T-helper 2 cell treated with Interferon-gamma antibody and Interleukin-4, amounts not matched to agents 5 μg/mL and 100 μg/mL, for 36 hours (primary cell): ENCODE data around the gene FAM169A.
"Not testable (repeated sequence)": the region's sequence is repeated elsewhere in the genome, so short reads cannot be mapped to it uniquely, and the experiment has no call there.

ENCODE experiments used
- DNase-seq: peaks from one replicate; pipeline ENCODE4 v3.0.0; 2021; ENCODE audit warnings: low spot score
- H3K27ac Mint-ChIP-seq: one replicate; pipeline ENCODE4 v1.8.0; 2021; ENCODE audit warnings: mild to moderate bottlenecking, mixed read lengths
- H3K27me3 Mint-ChIP-seq: one replicate; pipeline ENCODE4 v1.8.0; 2021; ENCODE audit warnings: low read depth, mixed read lengths
- H3K36me3 Mint-ChIP-seq: one replicate; pipeline ENCODE4 v1.8.0; 2021; ENCODE audit warnings: low read depth, mixed read lengths
- H3K4me1 Mint-ChIP-seq: one replicate; pipeline ENCODE4 v1.8.0; 2021; ENCODE audit warnings: low read depth, mixed read lengths
- H3K4me3 Mint-ChIP-seq: one replicate; pipeline ENCODE4 v1.8.0; 2022; ENCODE audit warnings: mild to moderate bottlenecking, moderate library complexity, mixed read lengths
- H3K9me3 Mint-ChIP-seq: one replicate; pipeline ENCODE4 v1.8.0; 2021; ENCODE audit warnings: mixed read lengths

Gene FAM169A

DNA sequence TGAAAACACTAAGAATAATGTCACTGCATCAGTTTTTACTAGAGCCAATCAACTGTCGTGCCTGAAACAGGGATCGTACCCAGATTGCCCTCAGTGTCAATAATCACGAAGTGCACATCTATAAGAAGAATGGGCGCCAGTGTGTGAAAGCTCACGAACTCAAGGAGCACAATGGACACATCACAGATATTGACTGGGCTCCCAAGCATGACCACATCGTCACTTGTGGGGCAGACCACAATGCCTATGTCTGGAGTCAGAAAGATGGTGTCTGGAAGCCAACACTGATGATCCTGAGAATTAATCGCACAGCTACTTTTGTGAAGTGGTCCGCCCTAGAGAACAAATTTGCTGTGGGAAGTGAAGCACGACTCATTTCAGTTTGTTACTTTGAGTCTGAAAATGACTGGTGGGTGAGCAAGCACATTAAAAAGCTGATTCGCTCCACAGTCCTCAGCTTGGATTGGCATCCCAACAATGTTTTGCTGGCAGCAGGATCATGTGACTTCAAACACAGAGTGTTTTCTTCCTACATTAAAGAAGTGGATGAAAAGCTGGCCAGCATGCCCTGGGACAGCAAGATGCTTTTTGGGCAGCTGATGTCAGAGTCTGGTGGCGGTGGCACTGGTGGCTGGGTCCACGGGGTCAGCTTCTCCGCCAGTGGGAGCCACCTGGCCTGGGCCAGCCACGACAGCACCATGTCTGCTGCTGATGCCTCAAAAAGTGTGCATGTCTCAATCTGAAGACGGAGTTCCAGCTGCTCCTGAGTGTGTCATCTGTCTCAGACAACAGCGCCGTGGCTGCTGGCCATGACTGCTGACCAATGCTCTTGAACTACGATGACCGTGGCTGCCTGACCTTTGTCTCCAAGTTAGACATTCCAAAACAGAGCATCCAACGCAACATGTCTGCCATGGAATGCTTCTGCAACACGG, 66.9 kb downstream of the FAM169A start:
- no peak overlapping the region for H3K4me3 Mint-ChIP-seq
- no peaks in the 10 kb centered on the region for H3K27me3 Mint-ChIP-seq
- no peaks in the 10 kb centered on the region for H3K4me1 Mint-ChIP-seq
- no peak overlapping the region for H3K27ac Mint-ChIP-seq
- no peaks in the 10 kb centered on the region for H3K36me3 Mint-ChIP-seq
- H3K9me3 Mint-ChIP-seq = no peaks in the 10 kb centered on the region
- no peak for DNase-seq

DNA sequence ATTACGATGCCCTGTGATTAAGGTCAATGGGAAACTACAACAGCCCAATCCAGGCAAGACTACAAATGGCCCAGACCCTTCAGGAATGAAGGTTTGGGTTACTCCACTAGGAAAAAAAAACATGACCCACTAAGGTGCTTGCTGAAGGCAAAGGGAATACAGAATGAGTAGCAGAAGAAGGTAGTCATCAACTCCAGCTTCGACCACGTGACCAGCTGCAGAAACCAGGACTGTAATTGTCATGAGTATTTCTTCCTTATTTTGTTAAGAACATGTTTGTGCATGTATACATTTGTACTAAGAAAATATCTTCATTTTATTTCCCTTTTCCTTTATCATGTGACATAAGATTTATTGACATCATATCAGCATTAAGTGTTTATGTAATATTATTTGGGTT, 74.5 kb downstream of the FAM169A start:
- H3K9me3 Mint-ChIP-seq, H3K27me3 Mint-ChIP-seq, H3K27ac Mint-ChIP-seq, H3K4me1 Mint-ChIP-seq, H3K36me3 Mint-ChIP-seq, DNase-seq, H3K4me3 Mint-ChIP-seq: not testable (repeated sequence)

DNA sequence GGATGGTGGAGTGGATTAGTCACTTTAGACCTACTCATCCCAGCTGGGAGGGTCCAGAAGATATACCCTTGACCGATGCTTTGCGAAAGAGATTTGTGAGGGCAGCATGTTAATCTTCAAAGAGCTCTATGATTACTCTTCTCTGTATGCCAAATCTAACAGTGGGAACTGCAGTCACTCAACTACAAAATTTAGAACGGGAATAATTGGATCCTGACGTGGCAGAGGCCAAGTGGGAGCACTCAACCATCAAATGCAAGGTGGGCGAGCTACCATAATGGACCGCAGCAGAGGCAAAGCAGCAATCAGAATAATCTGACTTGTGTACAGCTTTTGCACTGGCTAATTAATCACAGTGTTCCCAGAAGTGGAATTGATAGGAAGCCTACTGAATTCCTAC, 78.8 kb downstream of the FAM169A start:
- Mint-ChIP-seq H3K9me3 (no peaks in the 10 kb centered on the region), H3K36me3 (no peaks in the 10 kb centered on the region), H3K4me3 (no peak overlapping the region), H3K4me1 (no peaks in the 10 kb centered on the region), H3K27me3 (no peaks in the 10 kb centered on the region), H3K27ac (no peak overlapping the region)
- no peak for DNase-seq

DNA sequence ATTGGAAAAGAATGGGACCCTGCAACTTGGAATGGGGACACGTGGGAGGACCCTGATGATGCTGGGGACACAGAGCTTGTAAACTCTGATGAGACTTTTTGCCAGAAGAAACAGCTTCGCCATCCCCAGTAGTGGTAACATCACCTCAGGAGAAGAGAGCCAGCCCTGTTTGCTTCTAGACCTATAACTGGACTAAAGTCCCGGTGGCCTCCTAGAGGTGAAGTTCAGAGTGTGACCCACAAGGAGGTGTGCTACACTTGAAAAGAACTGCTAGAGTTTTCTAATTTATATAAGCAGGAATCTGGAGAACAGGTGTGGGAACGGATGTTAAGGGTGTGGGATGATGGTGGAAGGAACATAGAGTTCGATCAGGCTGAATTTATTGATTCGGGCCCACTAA, 79.3 kb downstream of the FAM169A start:
- no peaks in the 10 kb centered on the region for H3K27me3 Mint-ChIP-seq
- H3K36me3 Mint-ChIP-seq = no peaks in the 10 kb centered on the region
- no peak overlapping the region for H3K4me3 Mint-ChIP-seq
- H3K4me1 Mint-ChIP-seq = no peaks in the 10 kb centered on the region
- no peaks in the 10 kb centered on the region for H3K9me3 Mint-ChIP-seq
- no peak overlapping the region for H3K27ac Mint-ChIP-seq
- no peak for DNase-seq

DNA sequence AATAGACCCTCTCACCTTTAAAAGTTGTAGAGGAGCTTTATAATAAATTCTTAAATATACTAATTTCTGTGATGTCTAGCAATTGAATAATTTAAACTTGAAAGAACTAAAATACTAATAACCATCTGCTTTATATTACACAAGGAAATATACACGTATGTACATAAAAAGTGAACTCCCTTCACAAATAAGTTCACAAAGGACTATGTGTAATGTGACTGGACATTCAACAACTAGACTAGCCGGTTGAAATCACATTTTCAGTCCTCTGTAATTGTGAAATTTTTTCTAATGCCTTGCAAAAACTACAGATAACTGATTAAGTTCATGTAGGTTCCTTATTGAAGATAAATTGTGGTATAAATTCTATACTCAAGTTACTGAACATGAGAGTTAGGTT, 87.6 kb downstream of the FAM169A start:
- no peak overlapping the region for H3K4me3 Mint-ChIP-seq
- H3K36me3 Mint-ChIP-seq = peaks cover 10% of the 10 kb centered on the region
- no peaks in the 10 kb centered on the region for H3K27me3 Mint-ChIP-seq
- H3K27ac Mint-ChIP-seq = no peak overlapping the region
- no peaks in the 10 kb centered on the region for H3K9me3 Mint-ChIP-seq
- no peaks in the 10 kb centered on the region for H3K4me1 Mint-ChIP-seq
- no peak for DNase-seq

DNA sequence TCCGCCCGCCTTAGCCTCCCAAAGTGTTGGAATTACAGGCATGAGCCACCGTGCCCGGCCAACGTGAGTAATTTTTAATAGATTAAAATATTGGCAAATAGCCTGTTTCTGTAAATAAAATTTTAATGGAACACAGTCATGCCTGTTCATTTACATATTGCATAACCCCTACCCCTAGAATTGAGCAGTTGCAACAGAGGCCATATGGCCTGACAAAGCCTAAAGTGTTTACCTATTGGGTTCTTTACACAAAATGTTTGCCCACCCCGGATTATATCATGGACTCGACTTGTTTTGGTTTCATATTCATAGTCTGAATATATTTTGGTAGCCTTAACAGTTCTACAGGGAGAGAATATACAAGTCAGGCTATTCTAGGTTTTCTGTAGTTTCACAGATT, 93.8 kb downstream of the FAM169A start:
- Mint-ChIP-seq H3K27me3 (no peaks in the 10 kb centered on the region), H3K4me1 (peaks cover 9% of the 10 kb centered on the region), H3K36me3 (peaks cover 42% of the 10 kb centered on the region), H3K4me3 (no peak overlapping the region), H3K9me3 (no peaks in the 10 kb centered on the region), H3K27ac (no peak overlapping the region)
- DNase-seq = no peak

DNA sequence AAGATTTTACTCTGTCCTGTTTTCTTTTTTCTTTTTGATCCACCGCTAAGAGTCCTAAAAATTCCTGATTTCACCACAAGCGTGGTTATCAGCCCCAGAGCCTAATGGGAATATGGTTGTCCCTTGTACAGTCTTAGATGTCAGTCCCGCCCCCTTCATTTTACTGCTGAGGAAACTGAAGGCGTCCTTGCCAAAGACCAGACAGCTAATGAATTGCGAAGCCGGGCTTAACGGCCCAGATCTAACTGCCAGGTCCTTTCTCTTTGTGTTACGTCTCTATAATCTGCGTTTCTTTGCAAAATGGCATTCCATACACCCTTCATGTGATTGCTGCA, 98.6 kb downstream of the FAM169A start:
- H3K4me1 Mint-ChIP-seq = peaks cover 11% of the 10 kb centered on the region
- DNase-seq = no peak
- H3K4me3 Mint-ChIP-seq = peak overlapping the region; percentile 100
- peaks cover 27% of the 10 kb centered on the region for H3K36me3 Mint-ChIP-seq
- no peaks in the 10 kb centered on the region for H3K9me3 Mint-ChIP-seq
- peak overlapping the region; percentile 98 for H3K27ac Mint-ChIP-seq
- no peaks in the 10 kb centered on the region for H3K27me3 Mint-ChIP-seq

DNA sequence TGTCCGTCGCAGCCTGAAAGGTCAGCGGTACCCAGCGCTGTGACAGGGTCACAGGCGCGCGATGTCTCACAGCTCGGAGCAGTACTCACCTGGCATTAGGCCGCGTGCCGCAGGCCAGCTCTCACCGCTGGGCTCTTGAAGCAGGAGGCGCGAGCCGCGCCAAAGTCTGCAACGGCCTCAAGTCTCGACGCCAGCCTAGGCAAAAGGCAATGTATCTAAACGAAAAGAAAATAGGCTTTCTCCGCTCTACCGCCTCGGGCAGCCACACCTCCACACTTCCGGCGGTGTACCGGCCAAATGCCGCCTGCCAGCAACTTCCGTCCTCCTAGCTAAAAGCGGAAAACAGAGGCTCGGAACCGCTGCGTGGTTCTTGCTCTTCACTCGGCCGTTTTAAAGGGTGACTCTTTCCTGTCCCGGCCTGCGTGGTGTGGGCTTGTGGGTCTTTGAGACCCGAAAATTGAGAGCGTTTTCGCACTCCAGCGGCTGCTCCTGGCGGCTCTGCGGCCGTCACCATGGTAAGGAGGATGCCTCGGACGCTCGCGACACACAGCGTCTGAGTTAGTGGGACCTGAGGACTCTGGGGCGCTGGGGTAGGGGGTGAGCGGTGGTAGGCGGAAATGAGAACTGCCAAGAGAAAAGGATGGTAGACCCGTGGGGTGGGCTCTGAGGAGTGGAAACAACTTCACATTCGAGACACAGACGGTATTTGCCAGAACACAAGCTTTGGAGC, 99.2 kb downstream of the FAM169A start, which contains the start of the genes GFM2 and NSA2:
GFM2 (minus strand) TSS at position 269 of the 730 bp plus-strand sequence. CDS start 3,375 bp downstream, outside the sequence.
NSA2 (plus strand) TSS at position 401 of the 730 bp plus-strand sequence; CDS start at position 513, 112 bp downstream.
- peak; percentile 91 for DNase-seq
- no peaks in the 10 kb centered on the region for H3K9me3 Mint-ChIP-seq
- peaks cover 11% of the 10 kb centered on the region for H3K4me1 Mint-ChIP-seq
- peaks cover 23% of the 10 kb centered on the region for H3K36me3 Mint-ChIP-seq
- H3K4me3 Mint-ChIP-seq = peak within 1 kb of the TSS; percentile 100
- H3K27me3 Mint-ChIP-seq = no peaks in the 10 kb centered on the region
- peak within 1 kb of the TSS; percentile 98 for H3K27ac Mint-ChIP-seq

DNA sequence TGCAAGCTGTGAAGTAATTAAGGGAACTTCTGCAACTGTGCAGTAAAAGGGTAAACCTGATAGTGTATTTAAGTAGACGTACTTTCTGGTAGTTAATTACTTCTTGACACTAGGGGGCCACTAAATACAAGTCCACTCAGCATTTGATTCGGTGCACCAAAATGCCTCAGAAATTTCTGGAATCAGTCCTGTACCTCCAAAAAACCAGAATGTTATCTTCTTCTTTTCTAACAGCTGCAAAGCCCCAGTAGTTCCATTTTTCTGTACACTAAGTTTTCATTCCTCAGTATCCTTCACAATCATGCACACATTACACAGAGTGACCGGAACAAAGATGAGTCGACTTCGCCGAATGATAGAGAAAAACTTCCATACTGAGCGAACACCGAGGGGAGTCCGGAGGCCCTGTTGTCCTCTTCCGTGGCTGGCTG, 99.8 kb downstream of the FAM169A start:
- Mint-ChIP-seq H3K36me3 (peaks cover 26% of the 10 kb centered on the region), H3K4me1 (peaks cover 14% of the 10 kb centered on the region), H3K27ac (peak overlapping the region; percentile 98), H3K27me3 (no peaks in the 10 kb centered on the region), H3K9me3 (no peaks in the 10 kb centered on the region), H3K4me3 (peak overlapping the region; percentile 100)
- DNase-seq = peak; percentile 5

DNA sequence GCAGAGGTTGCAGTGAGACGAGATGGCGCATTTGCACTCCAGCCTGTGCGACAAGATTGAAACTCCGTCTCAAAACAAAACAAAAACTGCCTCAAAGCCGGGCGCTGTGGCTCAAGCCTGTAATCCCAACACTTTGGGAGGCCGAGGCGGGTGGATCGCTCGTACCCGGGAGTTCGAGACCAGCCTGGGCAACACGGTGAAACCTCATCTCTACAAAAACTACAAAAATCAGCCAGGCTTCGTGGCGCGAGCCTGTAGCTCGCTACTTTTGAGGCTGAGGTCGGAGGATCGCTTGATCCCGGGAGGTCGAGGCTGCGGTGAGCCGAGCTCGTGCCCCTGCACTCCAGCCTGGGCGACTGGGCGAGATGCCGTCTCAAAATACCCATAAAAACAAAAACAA, 100.3 kb downstream of the FAM169A start:
- no peaks in the 10 kb centered on the region for H3K9me3 Mint-ChIP-seq
- no peak for DNase-seq
- H3K4me1 Mint-ChIP-seq = peaks cover 14% of the 10 kb centered on the region
- no peak overlapping the region for H3K27ac Mint-ChIP-seq
- peak overlapping the region; percentile 100 for H3K4me3 Mint-ChIP-seq
- peaks cover 28% of the 10 kb centered on the region for H3K36me3 Mint-ChIP-seq
- no peaks in the 10 kb centered on the region for H3K27me3 Mint-ChIP-seq

DNA sequence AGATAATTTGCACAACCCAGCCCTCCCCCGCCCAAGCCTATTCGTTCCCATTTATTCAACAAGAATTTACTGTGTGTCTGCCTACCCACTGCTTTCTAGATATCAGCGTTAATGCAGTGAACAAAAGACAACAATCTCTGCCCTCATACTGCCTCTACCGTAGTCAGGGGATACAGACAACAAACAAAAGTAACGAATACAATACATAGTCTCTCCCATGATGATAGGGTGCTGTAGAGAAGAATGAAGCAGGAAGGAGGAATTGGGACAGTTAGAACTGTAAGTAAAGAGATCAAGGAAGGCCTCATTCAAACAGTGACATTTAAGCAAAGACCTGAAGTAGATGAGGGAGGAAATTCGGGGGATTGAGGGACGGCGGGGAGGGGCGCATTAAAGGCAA, 101.0 kb downstream of the FAM169A start:
- peak overlapping the region; percentile 100 for H3K4me3 Mint-ChIP-seq
- H3K36me3 Mint-ChIP-seq = peaks cover 24% of the 10 kb centered on the region
- peak overlapping the region; percentile 32 for H3K27ac Mint-ChIP-seq
- DNase-seq = no peak
- no peaks in the 10 kb centered on the region for H3K9me3 Mint-ChIP-seq
- no peaks in the 10 kb centered on the region for H3K27me3 Mint-ChIP-seq
- H3K4me1 Mint-ChIP-seq = peaks cover 16% of the 10 kb centered on the region

DNA sequence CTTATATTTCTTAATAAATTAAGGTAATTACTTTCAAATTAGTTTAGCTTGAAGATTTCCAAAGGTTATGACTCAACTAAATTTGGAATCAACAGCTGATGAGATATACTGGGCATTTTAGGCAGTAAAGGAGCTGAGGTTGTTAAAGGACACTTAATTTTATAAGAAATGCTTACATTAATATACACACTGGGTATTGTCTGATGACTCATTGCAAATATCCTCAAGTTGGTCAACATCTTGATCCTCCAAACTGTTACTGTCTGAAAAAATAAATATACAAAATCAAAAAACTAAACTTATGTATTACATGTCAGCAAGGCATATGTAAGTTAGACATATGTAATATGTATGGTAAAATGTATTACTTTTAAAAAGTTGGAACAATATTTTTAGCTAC, 102.7 kb downstream of the FAM169A start:
- Mint-ChIP-seq H3K4me3 (no peak overlapping the region), H3K27me3 (no peaks in the 10 kb centered on the region), H3K36me3 (peaks cover 19% of the 10 kb centered on the region), H3K4me1 (peaks cover 13% of the 10 kb centered on the region), H3K9me3 (no peaks in the 10 kb centered on the region), H3K27ac (no peak overlapping the region)
- DNase-seq = no peak

DNA sequence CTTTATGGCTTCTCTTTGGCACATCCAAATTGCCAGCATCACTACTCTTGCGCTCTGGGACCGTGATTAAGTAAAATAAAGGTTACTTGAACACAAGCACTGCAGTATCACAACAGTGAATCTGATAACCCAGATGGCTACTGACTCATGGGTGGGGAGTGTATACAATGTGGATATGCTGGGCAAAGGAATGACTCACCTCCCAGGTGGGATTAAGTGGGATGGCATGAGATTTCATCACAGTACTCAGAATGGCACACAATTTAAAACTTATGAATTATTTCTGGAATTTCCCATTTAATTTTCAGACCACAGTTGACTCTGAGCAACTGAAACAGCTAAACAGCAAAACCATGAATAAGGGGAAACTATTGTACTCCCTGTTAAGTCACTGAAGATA, 103.6 kb downstream of the FAM169A start:
- H3K27ac Mint-ChIP-seq = no peak overlapping the region
- H3K27me3 Mint-ChIP-seq = no peaks in the 10 kb centered on the region
- peak; percentile 43 for DNase-seq
- H3K4me1 Mint-ChIP-seq = peaks cover 10% of the 10 kb centered on the region
- no peaks in the 10 kb centered on the region for H3K9me3 Mint-ChIP-seq
- H3K4me3 Mint-ChIP-seq = no peak overlapping the region
- peaks cover 24% of the 10 kb centered on the region for H3K36me3 Mint-ChIP-seq

DNA sequence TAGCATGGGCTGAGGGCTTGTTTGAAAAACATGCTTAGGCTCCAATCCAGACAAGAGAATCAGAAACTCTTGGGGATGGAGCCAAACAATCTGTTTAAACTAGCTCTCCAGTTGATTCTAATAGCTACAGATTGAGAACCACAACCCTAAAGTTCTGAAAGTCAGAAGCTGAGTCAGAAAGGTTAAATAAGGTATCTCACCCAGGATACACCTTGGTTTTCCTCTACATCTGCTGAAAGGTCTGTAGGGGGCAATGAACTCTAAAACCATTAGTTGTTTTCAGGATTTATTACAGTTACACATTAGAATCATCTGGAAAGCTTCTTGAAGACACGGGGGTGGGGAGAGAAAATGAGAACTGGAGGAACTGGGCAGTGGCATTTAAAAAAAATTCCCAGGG, 104.9 kb downstream of the FAM169A start:
- no peak for DNase-seq
- H3K27me3 Mint-ChIP-seq = no peaks in the 10 kb centered on the region
- H3K4me3 Mint-ChIP-seq = no peak overlapping the region
- H3K9me3 Mint-ChIP-seq = peaks cover 5% of the 10 kb centered on the region
- H3K36me3 Mint-ChIP-seq = peaks cover 31% of the 10 kb centered on the region
- H3K27ac Mint-ChIP-seq = no peak overlapping the region
- peaks cover 10% of the 10 kb centered on the region for H3K4me1 Mint-ChIP-seq
